GM19193 (cell line): ENCODE results near the gene DTD1.
A peak's percentile ranks its signal among the peaks of the same experiment; 100 is the strongest.

Experiments used
- POLR2A ChIP-seq: IDR thresholded peaks from 4 replicates; pipeline ENCODE4 v1.6.1; 2011; ENCODE audit not compliant: insufficient read depth, insufficient read length; ENCODE audit errors: extremely low read depth

DTD1 gene

GRCh38 chr20:18749528-18749927, 161.7 kb downstream of the DTD1 start:
- TF ChIP-seq POLR2A, result no peak

GRCh38 chr20:18750735-18751134, 162.9 kb downstream of the DTD1 start:
- TF ChIP-seq POLR2A, result no peak

GRCh38 chr20:18754030-18754652, 166.3 kb downstream of the DTD1 start:
- TF ChIP-seq POLR2A, result no peak

- no peak for TF ChIP-seq POLR2A
These were observed 166.8 kb downstream of the DTD1 start for GRCh38 chr20:18754653-18755045.

GRCh38 chr20:18767676-18768075, 179.8 kb downstream of the DTD1 start:
- TF ChIP-seq POLR2A, result no peak

GRCh38 chr20:18773566-18773965, 185.7 kb downstream of the DTD1 start:
- TF ChIP-seq POLR2A, result no peak

- TF ChIP-seq POLR2A, result no peak
These were observed 186.4 kb downstream of the DTD1 start for GRCh38 chr20:18774207-18774606.

GRCh38 chr20:18775633-18776032, 187.8 kb downstream of the DTD1 start:
- TF ChIP-seq POLR2A, result no peak

- no peak for TF ChIP-seq POLR2A
These were observed 191.0 kb downstream of the DTD1 start for GRCh38 chr20:18778690-18779392.

GRCh38 chr20:18780385-18781130, 192.7 kb downstream of the DTD1 start:
- no peak for TF ChIP-seq POLR2A

GRCh38 chr20:18781509-18781908, 193.7 kb downstream of the DTD1 start:
- no peak for TF ChIP-seq POLR2A

GRCh38 chr20:18783385-18783959, 195.6 kb downstream of the DTD1 start:
- TF ChIP-seq POLR2A, result no peak

- no peak for TF ChIP-seq POLR2A
These were observed 200.2 kb downstream of the DTD1 start for GRCh38 chr20:18788021-18788420.

GRCh38 chr20:18790787-18791186, 202.9 kb downstream of the DTD1 start:
- TF ChIP-seq POLR2A, result no peak

GRCh38 chr20:18793625-18794427, 206.0 kb downstream of the DTD1 start:
- TF ChIP-seq POLR2A, result peak; percentile 84
